Activated naive CD8-positive, alpha-beta T cell treated with anti-CD3 and anti-CD28 coated beads, Interleukin-2, amount 10 ng/mL, durations not matched to agents 7 days and 5 days (primary cell): ENCODE measurements around the gene LAMTOR4. TPM values are rescaled to one million over a fixed set of nuclear protein-coding genes. Genes with fewer than 3 reads are reported as not detected.
"Not testable (repeated sequence)": the region's sequence is repeated elsewhere in the genome, so short reads cannot be mapped to it uniquely, and the experiment has no call there.

ENCODE experiments used
- ATAC-seq: fragments of 150-1000 bp; cut with Tn5 transposase; one replicate; pipeline ENCODE4 v1.10.0; 2021; ENCODE audit warnings: low read depth, moderate library complexity
- POLR2A ChIA-PET: fragments of 350-600 bp; sonication (Branson Sonifier 250); formaldehyde crosslinking; loops from one replicate; lab custom pipeline; 2021; ENCODE audit warnings: antibody characterized with exemption; lab: Charles Lee
- DNase-seq: peaks from one replicate; pipeline ENCODE4 v3.0.0; 2021
- H3K27ac Mint-ChIP-seq: one replicate; pipeline ENCODE4 v1.8.0; 2022; ENCODE audit warnings: mild to moderate bottlenecking, mixed read lengths
- H3K27me3 Mint-ChIP-seq: one replicate; pipeline ENCODE4 v1.8.0; 2022; ENCODE audit warnings: mild to moderate bottlenecking, moderate library complexity, mixed read lengths
- H3K36me3 Mint-ChIP-seq: one replicate; pipeline ENCODE4 v1.8.0; 2021; ENCODE audit warnings: mild to moderate bottlenecking, mixed read lengths
- H3K4me1 Mint-ChIP-seq: one replicate; pipeline ENCODE4 v1.8.0; 2021; ENCODE audit warnings: mixed read lengths
- H3K4me3 Mint-ChIP-seq: one replicate; pipeline ENCODE4 v1.8.0; 2022; ENCODE audit warnings: mild to moderate bottlenecking, moderate library complexity, mixed read lengths
- H3K9me3 Mint-ChIP-seq: one replicate; pipeline ENCODE4 v1.8.0; 2021; ENCODE audit warnings: mixed read lengths
- total RNA-seq, 2 experiments: library from RNA; stranded (reverse); gene quantifications; one replicate each; pipeline ENCODE4 v1.2.3, GENCODE V29; 2021

The LAMTOR4 gene
- total RNA-seq, 2 experiments from 2014 or later = 170 to 175 TPM

DNA sequence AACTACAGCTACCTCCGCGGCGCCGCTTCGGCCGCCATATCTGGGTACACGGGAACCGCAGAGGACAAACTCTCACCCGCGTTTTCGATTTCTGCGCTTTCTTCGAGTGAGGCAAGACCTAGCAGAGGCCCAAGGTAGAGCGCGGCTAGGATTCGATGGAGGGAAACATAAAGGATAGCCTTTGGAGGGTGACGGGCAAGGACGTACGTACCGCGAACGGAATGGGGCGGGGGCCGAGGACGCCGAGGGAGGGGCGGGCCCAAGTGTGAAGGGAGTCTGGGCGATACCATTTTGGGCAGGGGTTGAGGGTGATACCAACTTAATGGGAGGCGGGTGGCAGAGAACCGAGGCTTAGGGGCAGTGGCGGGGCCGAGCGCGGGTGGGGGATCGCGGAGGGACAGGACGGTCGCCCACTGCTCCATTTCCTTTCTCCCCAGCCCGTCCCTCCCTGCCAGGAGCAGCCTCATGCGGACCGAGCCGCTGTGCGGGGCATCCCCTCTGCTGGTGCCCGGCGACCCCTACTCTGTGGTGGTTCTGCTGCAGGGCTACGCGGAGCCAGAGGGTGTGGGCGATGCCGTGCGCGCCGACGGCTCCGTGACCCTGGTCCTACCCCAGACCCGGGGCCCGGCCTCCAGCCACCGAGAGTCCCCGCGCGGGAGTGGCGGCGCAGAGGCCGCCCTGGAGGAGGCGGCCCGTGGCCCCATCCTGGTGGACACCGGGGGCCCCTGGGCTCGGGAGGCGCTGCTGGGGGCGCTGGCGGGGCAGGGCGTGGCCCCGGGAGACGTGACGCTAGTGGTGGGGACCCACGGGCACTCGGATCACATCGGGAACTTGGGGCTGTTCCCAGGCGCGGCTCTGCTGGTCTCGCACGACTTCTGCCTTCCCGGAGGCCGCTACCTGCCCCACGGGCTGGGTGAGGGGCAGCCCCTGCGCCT lies 21.5 kb upstream of the LAMTOR4 start, which contains the start of gene MBLAC1:
Gene MBLAC1, plus strand, starts transcription at position 37 of the 935 bp plus-strand sequence. Its CDS starts 429 bp downstream, at position 466.
- Mint-ChIP-seq H3K36me3 (peaks cover 8% of the 10 kb centered on the region), H3K4me3 (peak within 1 kb of the TSS; percentile 100), H3K27me3 (no peaks in the 10 kb centered on the region), H3K9me3 (no peaks in the 10 kb centered on the region), H3K4me1 (peaks cover 22% of the 10 kb centered on the region), H3K27ac (peak within 1 kb of the TSS; percentile 100)
- ATAC-seq = peak; percentile 68
- POLR2A ChIA-PET = interaction anchor here (0.7 to 5.4 kb wide), 13 partner anchors 11 to 303 kb away, joined by 3 to 89 read pairs (median 4); partner anchors contain the start of genes AP4M1, LAMTOR4, MCM7 and MEPCE
- DNase-seq = peak; percentile 87

DNA sequence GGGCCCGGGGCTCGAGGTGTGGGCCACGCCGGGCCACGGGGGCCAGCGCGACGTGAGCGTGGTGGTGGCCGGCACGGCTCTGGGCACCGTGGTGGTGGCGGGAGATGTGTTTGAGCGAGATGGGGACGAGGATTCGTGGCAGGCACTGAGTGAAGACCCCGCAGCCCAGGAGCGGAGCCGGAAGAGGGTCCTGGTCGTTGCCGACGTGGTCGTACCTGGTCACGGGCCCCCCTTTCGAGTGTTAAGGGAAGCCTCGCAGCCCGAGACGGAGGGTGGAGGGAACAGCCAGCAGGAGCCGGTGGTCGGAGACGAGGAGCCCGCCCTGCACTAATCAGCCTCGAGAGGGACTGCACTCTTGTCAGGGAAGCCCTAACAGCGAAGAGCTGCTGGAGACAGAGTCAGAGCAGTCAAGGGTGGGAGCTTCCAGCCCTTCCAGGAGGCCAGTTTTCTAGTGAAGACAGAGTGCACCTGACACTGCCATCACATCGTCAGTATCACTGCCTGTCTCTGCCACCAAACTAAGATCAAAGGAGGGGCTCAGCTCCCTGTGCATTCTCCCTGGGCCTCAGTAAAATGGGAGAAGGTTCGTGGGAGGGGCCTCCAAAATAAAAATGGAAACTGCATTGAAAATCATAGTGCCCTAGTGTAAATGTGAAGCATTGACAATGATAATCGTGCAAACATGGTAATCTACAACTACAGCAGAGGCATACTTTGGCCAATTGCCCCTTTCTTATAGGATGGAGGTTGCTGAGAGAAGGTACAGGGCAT lies 20.7 kb upstream of the LAMTOR4 start:
- POLR2A ChIA-PET = interaction anchor here (0.6 to 5.4 kb wide), 14 partner anchors 8 to 301 kb away, joined by 3 to 89 read pairs (median 4); partner anchors contain the start of genes AP4M1, LAMTOR4, MCM7 and MEPCE
- Mint-ChIP-seq H3K4me3 (peak overlapping the region; percentile 100), H3K4me1 (peaks cover 29% of the 10 kb centered on the region), H3K27ac (peak overlapping the region; percentile 100), H3K27me3 (no peaks in the 10 kb centered on the region), H3K9me3 (no peaks in the 10 kb centered on the region), H3K36me3 (peaks cover 4% of the 10 kb centered on the region)
- DNase-seq (no peak), ATAC-seq (peak; percentile 17)

DNA sequence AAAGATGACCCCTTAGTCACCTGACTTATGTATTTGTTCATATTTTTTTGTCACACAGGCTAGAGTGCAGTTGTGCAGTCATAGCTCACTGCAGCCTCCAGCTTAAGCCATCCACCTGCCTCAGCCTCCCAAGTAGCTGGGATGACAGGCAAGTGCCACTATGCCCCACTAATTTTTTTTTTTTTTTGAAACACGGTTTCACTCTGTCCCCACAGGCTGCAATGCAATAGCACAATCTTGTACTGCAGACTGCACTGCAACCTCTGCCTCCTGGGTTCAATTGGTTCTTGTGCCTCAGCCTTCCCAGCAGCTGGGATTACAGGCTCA lies 20.1 kb upstream of the LAMTOR4 start:
- Mint-ChIP-seq H3K27ac (peak overlapping the region; percentile 100), H3K9me3 (no peaks in the 10 kb centered on the region), H3K4me1 (peaks cover 29% of the 10 kb centered on the region), H3K4me3 (peak overlapping the region; percentile 100), H3K36me3 (peaks cover 4% of the 10 kb centered on the region), H3K27me3 (no peaks in the 10 kb centered on the region)
- no peak for ATAC-seq
- POLR2A ChIA-PET = interaction anchor here (0.6 to 5.4 kb wide), 15 partner anchors 8 to 301 kb away, joined by 3 to 89 read pairs (median 4); partner anchors contain the start of genes AP4M1, LAMTOR4, MCM7 and MEPCE
- DNase-seq = no peak

DNA sequence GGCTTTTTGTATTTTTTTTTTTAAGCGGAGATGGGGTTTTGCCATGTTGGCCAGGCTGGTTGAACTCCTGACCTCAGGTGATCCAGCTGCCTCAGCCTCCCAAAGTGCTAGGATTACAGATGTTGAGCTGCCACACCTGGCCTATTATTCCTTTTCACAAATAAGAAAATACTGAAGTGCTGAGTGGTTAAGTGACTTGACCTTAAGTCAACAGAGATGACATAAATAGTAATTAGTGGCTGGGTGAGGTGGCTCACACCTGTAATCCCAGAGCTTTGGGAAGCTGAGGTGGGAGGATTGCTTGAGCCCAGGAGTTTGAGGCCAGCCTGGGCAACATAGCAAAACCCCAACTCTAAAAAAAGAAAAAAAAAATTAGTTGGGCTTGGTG lies 18.5 kb upstream of the LAMTOR4 start:
- not testable (repeated sequence) for DNase-seq, H3K27me3 Mint-ChIP-seq, H3K36me3 Mint-ChIP-seq, H3K27ac Mint-ChIP-seq, H3K9me3 Mint-ChIP-seq, ATAC-seq, H3K4me3 Mint-ChIP-seq
- H3K4me1 Mint-ChIP-seq = peaks cover 18% of the 10 kb centered on the region
- POLR2A ChIA-PET = interaction anchor here (0.6 to 1.1 kb wide), 3 partner anchors 30 to 134 kb away, joined by 3 read pairs; no protein-coding TSS in a partner anchor

DNA sequence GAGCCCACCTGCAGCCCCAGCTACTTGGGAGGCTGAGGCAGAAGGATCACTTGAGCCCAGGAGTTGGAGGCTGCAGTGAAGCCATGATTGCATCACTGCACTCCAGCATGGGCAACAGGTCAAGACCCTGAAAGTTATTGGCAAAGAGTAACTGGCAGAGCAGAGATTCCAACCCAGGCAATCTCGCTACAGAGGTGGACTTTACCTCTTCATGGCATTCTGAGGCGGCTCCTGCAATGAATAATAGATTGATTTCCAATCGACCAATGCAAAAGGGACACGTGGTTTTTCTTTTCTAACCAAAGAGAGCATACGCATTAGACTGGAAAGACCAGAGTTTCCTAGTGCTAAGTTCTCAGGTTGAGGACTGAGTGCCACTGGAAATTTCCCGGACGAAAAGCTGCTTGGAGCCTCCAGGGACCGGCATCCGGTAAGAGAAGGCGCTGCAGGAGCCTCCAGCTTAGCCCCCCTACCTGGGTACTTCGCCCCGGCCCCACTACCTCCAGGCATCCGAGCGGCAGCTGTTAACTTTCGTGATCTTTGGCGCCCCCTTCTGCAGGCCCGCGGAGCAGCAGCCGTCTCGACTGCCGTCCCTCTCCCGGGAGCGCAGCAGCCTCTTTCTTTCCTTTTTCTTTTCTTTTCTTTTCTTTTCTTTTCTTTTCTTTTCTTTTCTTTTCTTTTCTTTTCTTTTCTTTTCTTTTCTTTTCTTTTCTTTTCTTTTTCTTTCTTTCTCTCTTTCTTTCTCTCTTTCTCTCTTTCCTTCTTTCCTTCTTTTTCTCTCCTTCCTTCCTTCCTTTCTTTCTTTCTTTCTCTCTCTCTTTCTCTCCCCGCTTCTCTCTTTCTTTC lies 17.9 kb upstream of the LAMTOR4 start:
- no peak for ATAC-seq
- peaks cover 18% of the 10 kb centered on the region for H3K4me1 Mint-ChIP-seq
- H3K27ac Mint-ChIP-seq = no peak overlapping the region
- H3K27me3 Mint-ChIP-seq = no peaks in the 10 kb centered on the region
- no peaks in the 10 kb centered on the region for H3K9me3 Mint-ChIP-seq
- POLR2A ChIA-PET = interaction anchor here (0.6 to 1.1 kb wide), 4 partner anchors 11 to 51 kb away, joined by 3 read pairs; partner anchors contain the start of genes AP4M1, CNPY4 and MCM7
- H3K4me3 Mint-ChIP-seq = peak overlapping the region; percentile 48
- H3K36me3 Mint-ChIP-seq = no peaks in the 10 kb centered on the region
- DNase-seq = peak; percentile 87

DNA sequence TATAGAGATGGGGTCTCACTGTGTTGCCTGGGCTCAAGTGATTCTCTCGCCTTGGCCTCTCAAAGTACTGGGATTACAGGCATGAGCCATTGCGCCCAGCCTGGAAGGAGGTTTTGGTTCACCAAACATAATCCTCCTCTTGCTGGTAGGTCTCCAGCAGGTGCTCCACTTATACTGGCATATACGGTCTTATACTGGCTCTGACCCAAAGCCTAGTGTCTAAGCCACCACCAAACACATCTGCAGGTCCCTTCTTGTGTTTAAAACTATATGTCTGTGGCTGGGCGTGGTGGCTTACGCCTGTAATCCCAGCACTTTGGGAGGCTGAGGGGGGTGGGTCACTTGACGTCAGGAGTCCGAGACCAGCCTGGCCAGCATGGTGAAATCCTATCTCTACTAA lies 16.6 kb upstream of the LAMTOR4 start:
- H3K27me3 Mint-ChIP-seq = no peaks in the 10 kb centered on the region
- no peaks in the 10 kb centered on the region for H3K36me3 Mint-ChIP-seq
- no peak overlapping the region for H3K4me3 Mint-ChIP-seq
- no peak overlapping the region for H3K27ac Mint-ChIP-seq
- DNase-seq (no peak), ATAC-seq (no peak)
- no peaks in the 10 kb centered on the region for H3K9me3 Mint-ChIP-seq
- POLR2A ChIA-PET = interaction anchor here (0.7 to 1.3 kb wide), 5 partner anchors 16 to 213 kb away, joined by 3 to 7 read pairs (median 4); partner anchors contain the start of genes AP4M1, LAMTOR4 and MCM7
- H3K4me1 Mint-ChIP-seq = peaks cover 16% of the 10 kb centered on the region

DNA sequence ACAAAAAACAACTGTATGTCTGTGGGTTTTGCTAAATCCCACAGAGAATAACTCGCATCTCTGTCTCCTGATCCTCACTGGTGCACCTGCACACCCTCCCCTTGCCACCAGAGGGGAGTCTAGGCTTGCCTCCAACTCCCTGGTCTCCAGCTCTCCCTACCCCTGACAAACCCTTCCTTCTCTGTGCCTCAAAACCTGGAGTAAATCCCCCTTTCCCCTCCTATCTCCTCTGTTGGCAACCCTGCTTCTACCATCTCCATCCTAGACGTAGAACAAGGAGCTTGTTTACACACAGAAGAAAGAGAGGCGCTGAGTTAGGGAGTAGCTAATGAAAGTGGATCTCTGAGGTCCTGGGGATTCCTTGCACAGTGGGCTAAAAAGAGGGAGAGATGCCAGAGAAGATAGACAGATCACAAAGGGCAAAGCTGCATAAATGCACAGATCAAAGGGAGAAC lies 16.0 kb upstream of the LAMTOR4 start:
- no peak overlapping the region for H3K4me3 Mint-ChIP-seq
- ATAC-seq (peak; percentile 74), DNase-seq (peak; percentile 68)
- H3K4me1 Mint-ChIP-seq = peaks cover 18% of the 10 kb centered on the region
- no peaks in the 10 kb centered on the region for H3K27me3 Mint-ChIP-seq
- POLR2A ChIA-PET = interaction anchor here (0.7 to 2.2 kb wide), 9 partner anchors 16 to 212 kb away, joined by 3 to 14 read pairs (median 5); partner anchors contain the start of genes AP4M1, LAMTOR4, MCM7 and PVRIG
- H3K36me3 Mint-ChIP-seq = no peaks in the 10 kb centered on the region
- no peaks in the 10 kb centered on the region for H3K9me3 Mint-ChIP-seq
- H3K27ac Mint-ChIP-seq = no peak overlapping the region

DNA sequence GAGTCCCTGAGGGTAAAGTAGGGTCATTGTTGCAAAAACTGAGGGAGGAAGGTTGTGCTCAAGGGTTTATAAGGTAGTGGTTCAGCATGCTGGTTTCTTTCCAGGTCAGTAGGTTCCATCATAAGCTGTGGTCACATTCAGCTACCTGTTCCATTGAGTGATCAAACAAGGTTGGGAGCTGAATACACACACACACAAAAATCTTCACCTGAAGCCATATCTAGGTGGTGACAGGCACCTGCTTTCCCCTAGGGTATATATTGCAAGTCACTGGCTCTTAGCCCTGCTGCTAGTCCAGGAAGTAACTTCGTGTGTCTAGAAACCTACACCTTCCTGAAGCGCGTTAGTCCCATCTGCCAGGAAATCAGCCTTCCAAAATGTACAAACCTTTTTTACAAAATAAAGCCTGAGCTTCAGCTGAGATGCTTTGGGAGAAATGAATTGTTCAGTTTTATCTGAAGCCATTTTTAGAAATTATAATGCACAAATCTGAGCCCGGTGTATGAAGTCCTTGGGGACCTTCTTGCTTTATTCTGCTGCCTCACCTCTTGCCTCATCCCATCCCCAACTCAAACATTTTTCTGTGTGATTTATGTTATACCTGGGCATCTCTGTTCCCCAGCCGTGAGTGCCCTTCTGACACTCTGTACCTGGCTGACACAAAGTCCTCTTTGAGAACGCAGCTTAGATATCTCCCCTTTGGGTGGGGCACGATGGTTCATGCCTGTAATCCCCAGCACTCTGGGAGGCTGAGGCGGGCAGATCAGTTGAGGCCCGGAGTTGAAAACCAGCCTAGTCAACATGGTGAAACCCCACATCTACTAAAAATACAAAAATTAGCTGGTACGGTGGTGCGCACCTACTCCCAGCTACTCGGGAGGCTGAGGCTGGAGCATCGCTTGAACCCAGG lies 10.6 kb upstream of the LAMTOR4 start:
- DNase-seq (no peak), ATAC-seq (peak; percentile 72)
- H3K9me3 Mint-ChIP-seq = no peaks in the 10 kb centered on the region
- H3K36me3 Mint-ChIP-seq = no peaks in the 10 kb centered on the region
- peaks cover 14% of the 10 kb centered on the region for H3K4me1 Mint-ChIP-seq
- peak overlapping the region; percentile 83 for H3K27ac Mint-ChIP-seq
- peak overlapping the region; percentile 66 for H3K4me3 Mint-ChIP-seq
- H3K27me3 Mint-ChIP-seq = no peaks in the 10 kb centered on the region
- POLR2A ChIA-PET = interaction anchor here (0.6 to 4.0 kb wide), 11 partner anchors 9 to 700 kb away, joined by 3 to 24 read pairs (median 4); partner anchors contain the start of genes AP4M1, CPSF4, GAL3ST4 and LAMTOR4

DNA sequence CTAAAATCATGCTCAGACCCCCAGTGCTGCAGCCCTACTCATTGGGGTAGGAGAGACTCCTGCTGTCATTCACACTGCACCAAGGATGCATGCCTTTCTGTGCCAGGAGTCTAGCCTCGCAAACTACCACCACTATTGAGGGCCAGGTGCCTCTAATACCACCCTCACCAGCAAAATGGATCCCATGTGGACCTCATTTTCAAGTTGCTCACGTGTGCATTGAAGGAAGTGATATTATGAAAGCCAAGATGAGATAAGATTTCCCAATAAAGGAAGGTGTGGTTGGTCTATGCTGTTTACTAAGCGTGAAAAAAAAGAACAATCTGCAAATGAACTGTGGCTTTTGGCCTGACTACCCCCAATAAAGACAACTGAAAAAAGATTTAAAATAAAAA lies 7.2 kb upstream of the LAMTOR4 start:
- POLR2A ChIA-PET = interaction anchor here (0.6 to 1.3 kb wide), 2 partner anchors 10 to 36 kb away, joined by 3 read pairs; partner anchors contain the start of genes GPC2 and STAG3
- Mint-ChIP-seq H3K27ac (no peak overlapping the region), H3K4me3 (no peak overlapping the region), H3K36me3 (no peaks in the 10 kb centered on the region), H3K9me3 (no peaks in the 10 kb centered on the region), H3K4me1 (peaks cover 14% of the 10 kb centered on the region), H3K27me3 (no peaks in the 10 kb centered on the region)
- ATAC-seq (no peak), DNase-seq (no peak)

DNA sequence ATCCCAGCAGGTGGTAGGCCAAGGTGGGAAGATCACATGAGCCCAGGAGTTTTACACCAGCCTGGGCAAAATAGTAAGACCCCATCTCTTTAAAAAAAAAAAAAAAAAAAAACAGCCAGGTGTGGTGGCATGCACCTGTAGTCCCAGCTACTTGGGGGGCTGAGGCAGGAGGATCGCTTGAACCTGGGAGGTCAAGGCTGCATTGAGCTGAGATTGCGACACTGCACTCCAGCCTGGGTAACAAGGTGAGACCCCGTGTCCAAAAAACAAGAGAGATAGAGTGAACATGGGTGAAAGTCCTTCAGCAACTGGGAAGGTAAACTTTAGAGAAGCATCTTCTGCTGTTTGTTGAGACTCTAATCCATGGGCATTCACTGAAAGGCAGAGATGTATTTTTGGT lies 6.3 kb upstream of the LAMTOR4 start:
- Mint-ChIP-seq H3K4me3 (no peak overlapping the region), H3K36me3 (no peaks in the 10 kb centered on the region), H3K27me3 (no peaks in the 10 kb centered on the region), H3K4me1 (peaks cover 14% of the 10 kb centered on the region), H3K27ac (no peak overlapping the region), H3K9me3 (no peaks in the 10 kb centered on the region)
- DNase-seq (no peak), ATAC-seq (no peak)
- POLR2A ChIA-PET = interaction anchor here (0.5 to 1.3 kb wide), 2 partner anchors 11 to 35 kb away, joined by 3 read pairs; partner anchors contain the start of genes GPC2 and STAG3

DNA sequence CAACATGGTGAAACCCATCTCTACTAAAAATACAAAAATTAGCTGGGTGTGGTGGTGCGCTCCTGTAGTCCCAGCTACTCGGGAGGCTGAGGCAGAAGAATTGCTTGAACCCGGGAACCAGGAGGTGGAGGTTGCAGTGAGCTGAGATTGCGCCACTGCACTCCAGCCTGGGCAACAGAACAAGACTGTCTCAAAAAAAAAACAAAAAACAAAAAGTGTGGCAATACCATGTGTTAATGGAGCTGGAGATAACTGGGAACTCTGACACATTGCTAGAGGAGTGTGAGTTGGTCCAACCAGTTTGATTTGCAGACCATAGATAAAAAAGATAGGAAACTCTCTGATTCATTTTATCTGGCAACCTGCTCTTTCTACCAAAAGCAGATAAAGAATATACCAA lies 2.4 kb upstream of the LAMTOR4 start:
- POLR2A ChIA-PET = interaction anchor here (0.5 to 1.6 kb wide), 4 partner anchors 18 to 322 kb away, joined by 3 to 4 read pairs (median 4); partner anchors contain the start of genes GAL3ST4 and MEPCE

More for the DNA sequence above, 2.4 kb upstream of the LAMTOR4 start:
- not testable (repeated sequence) for H3K27me3 Mint-ChIP-seq, H3K4me3 Mint-ChIP-seq, H3K9me3 Mint-ChIP-seq, H3K36me3 Mint-ChIP-seq, DNase-seq, H3K27ac Mint-ChIP-seq, ATAC-seq
- peaks cover 20% of the 10 kb centered on the region for H3K4me1 Mint-ChIP-seq
